GM18519 (cell line): ENCODE data around the gene CAPN11.
"Not testable (repeated sequence)": the region's sequence is repeated elsewhere in the genome, so short reads cannot be mapped to it uniquely, and the experiment has no call there.

ENCODE experiments used
- ATAC-seq: cut with Tn5 transposase; IDR thresholded peaks from one replicate; pipeline ENCODE4 v1.9.1; 2021; ENCODE audit warnings: mild to moderate bottlenecking, moderate library complexity; ENCODE audit not compliant: unreplicated experiment, low FRiP score

CAPN11 gene

GRCh38 chr6:44224965-44225305, 66.3 kb downstream of the CAPN11 start:
- no peak for ATAC-seq

GRCh38 chr6:44225579-44226325, 67.1 kb downstream of the CAPN11 start:
- ATAC-seq: no peak

- no peak for ATAC-seq
These were observed 67.9 kb downstream of the CAPN11 start for GRCh38 chr6:44226368-44227147.

GRCh38 chr6:44227148-44227793, 68.7 kb downstream of the CAPN11 start:
- ATAC-seq: no peak

- ATAC-seq: no peak
These were observed 69.4 kb downstream of the CAPN11 start for GRCh38 chr6:44228031-44228430.

- no peak for ATAC-seq
These were observed 69.8 kb downstream of the CAPN11 start for GRCh38 chr6:44228433-44228832.

GRCh38 chr6:44228836-44229235, 70.2 kb downstream of the CAPN11 start:
- no peak for ATAC-seq

GRCh38 chr6:44229376-44230033, 70.9 kb downstream of the CAPN11 start:
- no peak for ATAC-seq

GRCh38 chr6:44230034-44230675, 71.5 kb downstream of the CAPN11 start:
- ATAC-seq: no peak

- not testable (repeated sequence) for ATAC-seq
These were observed 72.8 kb downstream of the CAPN11 start for GRCh38 chr6:44231426-44231825.

GRCh38 chr6:44232676-44233566, 74.3 kb downstream of the CAPN11 start:
- ATAC-seq: no peak

- no peak for ATAC-seq
These were observed 75.0 kb downstream of the CAPN11 start for GRCh38 chr6:44233567-44234100.
